Activated naive CD4-positive, alpha-beta T cell treated with anti-CD3 and anti-CD28 coated beads, Interleukin-2, amount 10 ng/mL, durations not matched to agents 7 days and 5 days (primary cell): Measurements from ENCODE around the gene KRT85.

Experiments used
- CTCF ChIA-PET: fragments of 350-600 bp; sonication (Branson Sonifier 250); formaldehyde crosslinking; loops from one replicate; lab custom pipeline; 2021; ENCODE audit warnings: antibody characterized with exemption; lab: Charles Lee
- DNase-seq: peaks from one replicate; pipeline ENCODE4 v3.0.0-alpha.2; 2020
- H3K27ac Mint-ChIP-seq: one replicate; pipeline ENCODE4 v1.8.0; 2021; ENCODE audit warnings: mild to moderate bottlenecking, moderate library complexity, mixed read lengths
- H3K27me3 Mint-ChIP-seq: one replicate; pipeline ENCODE4 v1.8.0; 2021; ENCODE audit warnings: mild to moderate bottlenecking, mixed read lengths
- H3K36me3 Mint-ChIP-seq: one replicate; pipeline ENCODE4 v1.8.0; 2021; ENCODE audit warnings: mixed read lengths
- H3K4me1 Mint-ChIP-seq: one replicate; pipeline ENCODE4 v1.8.0; 2021; ENCODE audit warnings: mixed read lengths
- H3K4me3 Mint-ChIP-seq: one replicate; pipeline ENCODE4 v1.8.0; 2021; ENCODE audit warnings: mild to moderate bottlenecking, moderate library complexity, mixed read lengths
- H3K9me3 Mint-ChIP-seq: one replicate; pipeline ENCODE4 v1.8.0; 2021; ENCODE audit warnings: mixed read lengths

KRT85 gene

GRCh38 chr12:52369211-52369610 lies 1.9 kb upstream of the KRT85 start:
- no peak overlapping the region for H3K4me3 Mint-ChIP-seq
- H3K27me3 Mint-ChIP-seq = peaks cover 60% of the 10 kb centered on the region
- no peak overlapping the region for H3K27ac Mint-ChIP-seq
- H3K36me3 Mint-ChIP-seq = no peaks in the 10 kb centered on the region
- no peak for DNase-seq
- H3K9me3 Mint-ChIP-seq = peaks cover 3% of the 10 kb centered on the region
- H3K4me1 Mint-ChIP-seq = no peaks in the 10 kb centered on the region
- CTCF ChIA-PET = interaction anchor here (1.3 to 6.3 kb wide), 6 partner anchors 8 to 617 kb away, joined by 3 to 29 read pairs (median 4); no protein-coding TSS in a partner anchor

GRCh38 chr12:52368508-52368907 lies 1.2 kb upstream of the KRT85 start:
- DNase-seq = no peak
- Mint-ChIP-seq H3K4me3 (no peak overlapping the region), H3K9me3 (no peaks in the 10 kb centered on the region), H3K36me3 (no peaks in the 10 kb centered on the region), H3K27ac (no peak overlapping the region), H3K4me1 (no peaks in the 10 kb centered on the region), H3K27me3 (peaks cover 60% of the 10 kb centered on the region)
- CTCF ChIA-PET = interaction anchor here (1.4 to 6.3 kb wide), 4 partner anchors 7 to 511 kb away, joined by 3 to 29 read pairs (median 4); no protein-coding TSS in a partner anchor

- Mint-ChIP-seq H3K4me1 (no peaks in the 10 kb centered on the region), H3K4me3 (no peak overlapping the region), H3K9me3 (no peaks in the 10 kb centered on the region), H3K36me3 (no peaks in the 10 kb centered on the region), H3K27me3 (peaks cover 64% of the 10 kb centered on the region), H3K27ac (no peak overlapping the region)
- no peak for DNase-seq
- CTCF ChIA-PET = interaction anchor here (0.7 to 1.8 kb wide), 4 partner anchors 16 to 510 kb away, joined by 3 to 4 read pairs (median 3); no protein-coding TSS in a partner anchor
Measured at GRCh38 chr12:52367876-52368275, 595 bp upstream of the KRT85 start.

GRCh38 chr12:52364901-52365489 lies 2.3 kb downstream of the KRT85 start:
- no peaks in the 10 kb centered on the region for H3K9me3 Mint-ChIP-seq
- DNase-seq = no peak
- peaks cover 43% of the 10 kb centered on the region for H3K27me3 Mint-ChIP-seq
- H3K4me3 Mint-ChIP-seq = no peak overlapping the region
- no peaks in the 10 kb centered on the region for H3K36me3 Mint-ChIP-seq
- CTCF ChIA-PET = interaction anchor here (0.7 to 1.0 kb wide), 2 partner anchors 15 to 62 kb away, joined by 3 read pairs; no protein-coding TSS in a partner anchor
- H3K27ac Mint-ChIP-seq = no peak overlapping the region
- H3K4me1 Mint-ChIP-seq = no peaks in the 10 kb centered on the region

- Mint-ChIP-seq H3K27me3 (peaks cover 34% of the 10 kb centered on the region), H3K4me3 (no peak overlapping the region), H3K9me3 (no peaks in the 10 kb centered on the region), H3K36me3 (no peaks in the 10 kb centered on the region), H3K27ac (no peak overlapping the region), H3K4me1 (peaks cover 5% of the 10 kb centered on the region)
- CTCF ChIA-PET = interaction anchor here (1.2 kb wide), 1 partner anchor 16 kb away, joined by 3 read pairs; no protein-coding TSS in a partner anchor
- no peak for DNase-seq
Measured at GRCh38 chr12:52364061-52364460, 3.2 kb downstream of the KRT85 start.

GRCh38 chr12:52363111-52363679 lies 4.1 kb downstream of the KRT85 start:
- Mint-ChIP-seq H3K4me1 (peaks cover 12% of the 10 kb centered on the region), H3K36me3 (no peaks in the 10 kb centered on the region), H3K27ac (no peak overlapping the region), H3K27me3 (peaks cover 26% of the 10 kb centered on the region), H3K4me3 (no peak overlapping the region), H3K9me3 (no peaks in the 10 kb centered on the region)
- CTCF ChIA-PET = interaction anchor here (1.2 kb wide), 1 partner anchor 17 kb away, joined by 3 read pairs; no protein-coding TSS in a partner anchor
- DNase-seq = no peak

- CTCF ChIA-PET = interaction anchor here (0.5 to 3.0 kb wide), 11 partner anchors 9 to 517 kb away, joined by 3 to 29 read pairs (median 4); no protein-coding TSS in a partner anchor
- Mint-ChIP-seq H3K4me1 (peaks cover 12% of the 10 kb centered on the region), H3K4me3 (no peak overlapping the region), H3K9me3 (no peaks in the 10 kb centered on the region), H3K27me3 (peaks cover 25% of the 10 kb centered on the region), H3K36me3 (no peaks in the 10 kb centered on the region), H3K27ac (no peak overlapping the region)
- DNase-seq = peak; percentile 25
Measured at GRCh38 chr12:52362118-52362726, 5.1 kb downstream of the KRT85 start.

- CTCF ChIA-PET = interaction anchor here (0.6 to 3.0 kb wide), 12 partner anchors 9 to 1468 kb away, joined by 3 to 29 read pairs (median 4); no protein-coding TSS in a partner anchor
- Mint-ChIP-seq H3K4me1 (peaks cover 12% of the 10 kb centered on the region), H3K4me3 (no peak overlapping the region), H3K27me3 (peaks cover 25% of the 10 kb centered on the region), H3K27ac (no peak overlapping the region), H3K9me3 (no peaks in the 10 kb centered on the region), H3K36me3 (no peaks in the 10 kb centered on the region)
- peak; percentile 17 for DNase-seq
Measured at GRCh38 chr12:52361553-52361952, 5.7 kb downstream of the KRT85 start.

GRCh38 chr12:52360663-52361271 lies 6.5 kb downstream of the KRT85 start:
- Mint-ChIP-seq H3K36me3 (no peaks in the 10 kb centered on the region), H3K27ac (no peak overlapping the region), H3K9me3 (no peaks in the 10 kb centered on the region), H3K4me1 (peaks cover 12% of the 10 kb centered on the region), H3K27me3 (peaks cover 25% of the 10 kb centered on the region), H3K4me3 (no peak overlapping the region)
- CTCF ChIA-PET = interaction anchor here (1.1 to 3.0 kb wide), 7 partner anchors 8 to 524 kb away, joined by 3 to 29 read pairs (median 6); no protein-coding TSS in a partner anchor
- peak; percentile 15 for DNase-seq

GRCh38 chr12:52360106-52360662 lies 7.1 kb downstream of the KRT85 start:
- no peak overlapping the region for H3K27ac Mint-ChIP-seq
- peaks cover 12% of the 10 kb centered on the region for H3K4me1 Mint-ChIP-seq
- H3K36me3 Mint-ChIP-seq = no peaks in the 10 kb centered on the region
- CTCF ChIA-PET = interaction anchor here (1.1 to 3.0 kb wide), 3 partner anchors 7 to 525 kb away, joined by 3 to 29 read pairs (median 8); no protein-coding TSS in a partner anchor
- no peak overlapping the region for H3K4me3 Mint-ChIP-seq
- peaks cover 27% of the 10 kb centered on the region for H3K27me3 Mint-ChIP-seq
- no peaks in the 10 kb centered on the region for H3K9me3 Mint-ChIP-seq
- DNase-seq = no peak

GRCh38 chr12:52359621-52360061 lies 7.6 kb downstream of the KRT85 start:
- H3K36me3 Mint-ChIP-seq = no peaks in the 10 kb centered on the region
- H3K27me3 Mint-ChIP-seq = peaks cover 27% of the 10 kb centered on the region
- H3K4me3 Mint-ChIP-seq = no peak overlapping the region
- peaks cover 12% of the 10 kb centered on the region for H3K4me1 Mint-ChIP-seq
- no peak overlapping the region for H3K27ac Mint-ChIP-seq
- CTCF ChIA-PET = no interaction called here
- H3K9me3 Mint-ChIP-seq = no peaks in the 10 kb centered on the region
- DNase-seq = peak; percentile 17

GRCh38 chr12:52358575-52359350 lies 8.5 kb downstream of the KRT85 start:
- peak; percentile 31 for DNase-seq
- peaks cover 31% of the 10 kb centered on the region for H3K27me3 Mint-ChIP-seq
- H3K36me3 Mint-ChIP-seq = no peaks in the 10 kb centered on the region
- peaks cover 12% of the 10 kb centered on the region for H3K4me1 Mint-ChIP-seq
- no peak overlapping the region for H3K27ac Mint-ChIP-seq
- H3K9me3 Mint-ChIP-seq = no peaks in the 10 kb centered on the region
- CTCF ChIA-PET = interaction anchor here (0.9 to 1.4 kb wide), 6 partner anchors 50 to 521 kb away, joined by 3 to 4 read pairs (median 3); no protein-coding TSS in a partner anchor
- no peak overlapping the region for H3K4me3 Mint-ChIP-seq
